Gastroesophageal sphincter (tissue), 3 donors: ENCODE measurements around the gene MED31.

Experiments used
- CTCF ChIP-seq, 4 experiments: fragments of 200-600 bp in 2 of 4; fragments of 450-650 bp in 2 of 4; sonication (generic) in 1 of 4; IDR thresholded peaks; one replicate each; pipeline ENCODE4 v1.5.1; 2017 to 2019; ENCODE audit warnings: antibody characterized with exemption in 4 of 4, mild to moderate bottlenecking in 2 of 4, moderate library complexity in 2 of 4
- EP300 ChIP-seq: sonication (generic); formaldehyde crosslinking; IDR thresholded peaks from one replicate; pipeline ENCODE4 v1.6.1; 2017; ENCODE audit warnings: antibody characterized with exemption, mild to moderate bottlenecking
- POLR2A ChIP-seq, 2 donors: fragments of 450-650 bp; IDR thresholded peaks; one replicate each; pipeline ENCODE4 v1.6.1; 2017; ENCODE audit warnings: antibody characterized with exemption in 2 of 2, mild to moderate bottlenecking in 2 of 2, moderate library complexity in 1 of 2
- POLR2AphosphoS5 ChIP-seq: sonication (generic); formaldehyde crosslinking; IDR thresholded peaks from one replicate; pipeline ENCODE4 v1.6.1; 2017; ENCODE audit warnings: antibody characterized with exemption

GRCh38 chr17:6623941-6624340 lies 27.5 kb downstream of the MED31 start:
- TF ChIP-seq CTCF (IDR thresholded peaks at IDR 0.05) (no peak), POLR2A (IDR thresholded peaks at IDR 0.05) (no peak), POLR2AphosphoS5 (no peak), EP300 (no peak)
